CD4-positive, alpha-beta T cell (primary cell): ENCODE measurements around the gene CACNA2D3. TPM values are rescaled to one million over a fixed set of nuclear protein-coding genes. Genes with fewer than 3 reads are reported as not detected.

ENCODE experiments used
- ATAC-seq: fragments of 200-7000 bp; cut with Tn5 transposase; one replicate; pipeline ENCODE4 v1.10.0; 2022; ENCODE audit warnings: mild to moderate bottlenecking; ENCODE audit not compliant: poor library complexity
- CTCF ChIA-PET: fragments of 350-600 bp; sonication (Branson Sonifier 250); formaldehyde crosslinking; loops from one replicate; lab custom pipeline; 2021; ENCODE audit warnings: antibody characterized with exemption, inconsistent platforms; lab: Charles Lee
- POLR2A ChIA-PET: fragments of 350-600 bp; sonication (Branson Sonifier 250); formaldehyde crosslinking; loops from one replicate; lab custom pipeline; 2021; ENCODE audit warnings: antibody characterized with exemption, inconsistent platforms; lab: Charles Lee
- DNase-seq, 14 experiments: peaks; one replicate each; pipeline ENCODE4 v3.0.0-alpha.2; 2013 to 2020; ENCODE audit warnings: mixed read lengths in 2 of 14
- H3K27ac ChIP-seq, 2 donors: one replicate each; pipeline versions ENCODE4 v1.5.1 to v1.7.0; 2013; ENCODE audit warnings: low read length in 2 of 2, low read depth in 1 of 2, mild to moderate bottlenecking in 1 of 2
- H3K27me3 ChIP-seq, 2 experiments: 1 replicate in 1 of 2; 2 replicates in 1 of 2; pipeline versions ENCODE4 v1.6.1 to v1.7.0; 2013; ENCODE audit warnings: low read length in 2 of 2, control low read depth in 1 of 2, mild to moderate bottlenecking in 1 of 2, moderate library complexity in 1 of 2; ENCODE audit not compliant: insufficient read depth in 2 of 2, control insufficient read depth in 1 of 2
- H3K36me3 ChIP-seq: one replicate; pipeline ENCODE4 v1.6.1; 2013; ENCODE audit warnings: low read length, control low read depth; ENCODE audit not compliant: insufficient read depth
- H3K4me1 ChIP-seq: one replicate; pipeline ENCODE4 v1.6.1; 2013; ENCODE audit warnings: low read length, control low read depth; ENCODE audit not compliant: insufficient read depth
- H3K4me3 ChIP-seq: one replicate; pipeline ENCODE4 v1.5.1; 2013; ENCODE audit warnings: mild to moderate bottlenecking, low read length, moderate library complexity
- H3K9me3 ChIP-seq, 2 experiments: 1 replicate in 1 of 2; 2 replicates in 1 of 2; pipeline versions ENCODE4 v1.6.1 to v1.7.0; 2013; ENCODE audit warnings: low read length in 2 of 2, mild to moderate bottlenecking in 2 of 2, control low read depth in 1 of 2, moderate library complexity in 1 of 2; ENCODE audit not compliant: control insufficient read depth in 1 of 2, insufficient read depth in 1 of 2
- H3K27ac Mint-ChIP-seq: one replicate; pipeline ENCODE4 v1.8.0; 2020; ENCODE audit warnings: mixed read lengths
- H3K27me3 Mint-ChIP-seq: one replicate; pipeline ENCODE4 v1.8.0; 2021; ENCODE audit warnings: mixed read lengths
- H3K36me3 Mint-ChIP-seq: one replicate; pipeline ENCODE4 v1.8.0; 2021; ENCODE audit warnings: low read depth, mixed read lengths
- H3K4me1 Mint-ChIP-seq: one replicate; pipeline ENCODE4 v1.8.0; 2021; ENCODE audit warnings: low read depth, mixed read lengths
- H3K4me3 Mint-ChIP-seq: one replicate; pipeline ENCODE4 v1.8.0; 2020; ENCODE audit warnings: mild to moderate bottlenecking, mixed read lengths
- H3K9me3 Mint-ChIP-seq: one replicate; pipeline ENCODE4 v1.8.0; 2020; ENCODE audit warnings: mixed read lengths
- intact Hi-C, 2 experiments: fragments of 100-400 bp; cut with DNase I in 1 of 2; cut with micrococcal nuclease in 1 of 2; formaldehyde crosslinking; loops; one replicate each; pipeline versions ENCODE4 v1.15.1 to v1.9.0; 2023 to 2025; cut with DNase I, micrococcal nuclease
- total RNA-seq, 174 experiments: library from RNA in 2 of 174; stranded (reverse) in 2 of 174; gene quantifications; one replicate each; pipeline ENCODE4 v1.2.3 and lab custom pipeline; 2021 to 2026
- TF ChIP-seq, protein P1 (sequence below): fragments of 200-600 bp; IDR thresholded peaks from one replicate; pipeline ENCODE4 v1.8.0; 2022; ENCODE audit warnings: antibody characterized with exemption, mild to moderate bottlenecking

Gene CACNA2D3
- total RNA-seq, 2 experiments from 2014 or later = 0.08 TPM; not detected in 1

DNA sequence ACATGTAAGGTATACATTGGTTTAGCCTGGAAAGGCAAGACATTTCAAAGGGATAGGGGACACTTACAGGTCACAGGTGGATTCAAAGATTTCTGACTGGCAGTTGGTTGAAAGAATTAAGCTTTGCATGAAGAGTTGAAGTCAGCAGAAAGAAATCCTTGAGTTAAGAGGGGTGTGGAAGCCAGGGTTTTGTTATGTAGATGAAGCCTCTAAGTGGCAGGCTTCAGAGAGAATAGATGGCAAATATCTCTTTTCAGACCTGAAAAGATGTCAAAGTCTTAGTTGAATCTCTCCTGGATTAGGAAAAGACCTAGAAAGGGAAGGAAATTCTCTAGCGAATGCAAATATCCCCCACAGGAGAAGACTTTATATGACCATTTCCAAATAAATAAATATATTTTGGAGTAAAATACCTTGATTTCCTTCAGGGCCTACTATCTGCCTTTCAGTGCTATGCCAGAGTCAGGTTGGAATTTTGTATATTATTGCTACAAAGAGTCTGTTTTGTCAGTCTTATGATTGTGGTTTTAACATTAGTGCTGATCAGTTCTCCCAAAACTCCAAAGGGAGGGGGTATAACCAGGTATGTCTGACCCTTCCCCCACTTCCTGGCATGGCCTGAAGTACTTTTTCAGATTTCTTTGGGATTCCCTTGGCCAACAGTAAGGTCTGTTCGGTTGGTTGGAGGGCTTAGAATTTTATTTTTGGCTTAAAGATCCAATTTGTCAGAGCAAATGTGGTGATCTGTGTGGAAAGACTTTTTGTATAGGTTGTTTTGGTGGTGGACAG, 519.1 kb downstream of the CACNA2D3 start:
- Histone ChIP-seq H3K27ac (no peak overlapping the region), H3K4me1 (no peaks in the 10 kb centered on the region), H3K36me3 (no peaks in the 10 kb centered on the region), H3K9me3 (peaks cover 0 to 4% of the 10 kb centered on the region in 2 experiments), H3K4me3 (no peak overlapping the region), H3K27me3 (peaks cover 2 to 4% of the 10 kb centered on the region in 2 experiments)
- Mint-ChIP-seq H3K4me1 (no peaks in the 10 kb centered on the region), H3K27ac (no peak overlapping the region), H3K9me3 (peaks cover 2% of the 10 kb centered on the region), H3K36me3 (no peaks in the 10 kb centered on the region), H3K4me3 (no peak overlapping the region), H3K27me3 (peaks cover 48% of the 10 kb centered on the region)
- POLR2A ChIA-PET = no interaction called here
- TF ChIP-seq, protein P1, sequence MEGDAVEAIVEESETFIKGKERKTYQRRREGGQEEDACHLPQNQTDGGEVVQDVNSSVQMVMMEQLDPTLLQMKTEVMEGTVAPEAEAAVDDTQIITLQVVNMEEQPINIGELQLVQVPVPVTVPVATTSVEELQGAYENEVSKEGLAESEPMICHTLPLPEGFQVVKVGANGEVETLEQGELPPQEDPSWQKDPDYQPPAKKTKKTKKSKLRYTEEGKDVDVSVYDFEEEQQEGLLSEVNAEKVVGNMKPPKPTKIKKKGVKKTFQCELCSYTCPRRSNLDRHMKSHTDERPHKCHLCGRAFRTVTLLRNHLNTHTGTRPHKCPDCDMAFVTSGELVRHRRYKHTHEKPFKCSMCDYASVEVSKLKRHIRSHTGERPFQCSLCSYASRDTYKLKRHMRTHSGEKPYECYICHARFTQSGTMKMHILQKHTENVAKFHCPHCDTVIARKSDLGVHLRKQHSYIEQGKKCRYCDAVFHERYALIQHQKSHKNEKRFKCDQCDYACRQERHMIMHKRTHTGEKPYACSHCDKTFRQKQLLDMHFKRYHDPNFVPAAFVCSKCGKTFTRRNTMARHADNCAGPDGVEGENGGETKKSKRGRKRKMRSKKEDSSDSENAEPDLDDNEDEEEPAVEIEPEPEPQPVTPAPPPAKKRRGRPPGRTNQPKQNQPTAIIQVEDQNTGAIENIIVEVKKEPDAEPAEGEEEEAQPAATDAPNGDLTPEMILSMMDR = no peak
- CTCF ChIA-PET = no interaction called here
- no peak for ATAC-seq
- DNase-seq = no peak
- intact Hi-C loops = no loop called here

DNA sequence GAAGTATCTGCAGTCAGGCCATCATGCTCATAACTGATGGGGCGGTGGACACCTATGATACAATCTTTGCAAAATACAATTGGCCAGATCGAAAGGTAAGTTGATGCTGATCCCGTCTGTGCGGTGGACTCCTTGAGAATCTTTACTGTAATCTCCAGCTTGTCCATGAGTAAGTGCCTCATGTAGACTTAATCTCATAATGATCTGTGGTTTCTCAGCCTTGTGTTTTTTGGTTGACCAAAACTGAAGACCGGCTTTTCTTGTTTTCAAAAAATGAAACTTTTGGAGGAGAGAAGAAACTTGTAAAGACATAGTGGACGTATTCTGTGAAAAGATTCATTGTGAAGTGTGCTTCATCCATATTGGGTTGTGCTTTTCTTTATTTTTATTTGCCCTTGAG, 519.8 kb downstream of the CACNA2D3 start:
- ATAC-seq = no peak
- ChIA-PET POLR2A (no interaction called here), CTCF (no interaction called here)
- Histone ChIP-seq H3K36me3 (no peaks in the 10 kb centered on the region), H3K4me3 (no peak overlapping the region), H3K4me1 (no peaks in the 10 kb centered on the region), H3K9me3 (peaks cover 0 to 4% of the 10 kb centered on the region in 2 experiments), H3K27me3 (peaks cover 2 to 4% of the 10 kb centered on the region in 2 experiments), H3K27ac (no peak overlapping the region)
- intact Hi-C loops = no loop called here
- Mint-ChIP-seq H3K27ac (no peak overlapping the region), H3K27me3 (peaks cover 48% of the 10 kb centered on the region), H3K4me3 (no peak overlapping the region), H3K4me1 (no peaks in the 10 kb centered on the region), H3K9me3 (peaks cover 5% of the 10 kb centered on the region), H3K36me3 (no peaks in the 10 kb centered on the region)
- DNase-seq = no peak
- TF ChIP-seq, protein P1 = no peak

DNA sequence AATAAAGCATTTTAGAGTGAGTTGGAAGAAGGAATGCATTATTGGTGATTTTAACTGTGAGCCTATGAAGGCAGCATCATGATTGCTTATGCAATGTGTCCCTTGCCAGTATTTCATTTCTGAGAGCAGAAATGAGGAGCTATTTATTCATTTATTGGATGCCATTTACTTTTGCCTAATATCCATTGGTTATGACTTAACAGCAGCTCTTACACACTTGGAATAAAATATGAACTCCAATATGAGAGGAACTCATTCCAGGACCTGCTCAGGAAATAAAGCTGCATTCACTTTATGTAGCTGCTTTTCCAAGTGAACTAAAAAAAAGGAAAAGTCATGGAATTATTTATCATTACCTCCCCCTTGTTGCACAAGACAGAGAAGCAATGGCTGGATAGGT, 525.4 kb downstream of the CACNA2D3 start:
- H3K9me3 ChIP-seq = peaks cover 0 to 9% of the 10 kb centered on the region in 2 experiments
- DNase-seq (no peak), ATAC-seq (no peak)
- TF ChIP-seq, protein P1 = no peak
- intact Hi-C loops = no loop called here
- ChIA-PET CTCF (no interaction called here), POLR2A (no interaction called here)
- Mint-ChIP-seq H3K27ac (no peak overlapping the region), H3K9me3 (peaks cover 7% of the 10 kb centered on the region), H3K36me3 (no peaks in the 10 kb centered on the region), H3K27me3 (peaks cover 5% of the 10 kb centered on the region), H3K4me1 (no peaks in the 10 kb centered on the region), H3K4me3 (no peak overlapping the region)
- no peaks in the 10 kb centered on the region for H3K36me3 ChIP-seq
- H3K27ac ChIP-seq = no peak overlapping the region
- H3K4me1 ChIP-seq = no peaks in the 10 kb centered on the region
- no peaks in the 10 kb centered on the region for H3K27me3 ChIP-seq
- no peak overlapping the region for H3K4me3 ChIP-seq
